ENCODE results near the gene PLEKHH1. TPM values are rescaled to one million over a fixed set of nuclear protein-coding genes. Genes with fewer than 3 reads are reported as not detected.

PLEKHH1 gene
- total RNA-seq, 1 experiment from 2014 or later: 35.3 TPM

- H3K4me1 Mint-ChIP-seq: peaks cover 7 to 11% of the 10 kb centered on the region in 2 experiments
- Histone ChIP-seq H3K9me3 (ENCODE audit: control insufficient read depth, low read depth, low read length) (no peaks in the 10 kb centered on the region), H2BK120ac (ENCODE audit: low read depth, low read length, poor library complexity, severe bottlenecking) (no peak overlapping the region), H2AK5ac (ENCODE audit: insufficient read length, low read length) (no peak overlapping the region), H4K91ac (ENCODE audit: insufficient read length, low read depth, low read length) (no peak overlapping the region), H3K9ac (ENCODE audit: extremely low read depth, insufficient read length, low read length) (no peak overlapping the region), H3K27me3 (ENCODE audit: insufficient read depth, low read length) (no peaks in the 10 kb centered on the region), H3K4ac (ENCODE audit: low read depth, low read length) (no peak overlapping the region), H4K5ac (ENCODE audit: insufficient read length, low read depth, low read length) (no peak overlapping the region), H3K18ac (ENCODE audit: insufficient read length, low read depth, low read length) (no peak overlapping the region), H4K8ac (replicated peaks; ENCODE audit: insufficient read length, low read depth, low read length) (no peak overlapping the region), H2BK20ac (ENCODE audit: low read depth, low read length, poor library complexity, severe bottlenecking) (no peak overlapping the region), H3T11ph (ENCODE audit: low read length) (no peak overlapping the region), H3K4me1 (ENCODE audit: insufficient read depth, low read length) (no peaks in the 10 kb centered on the region), H3K4me2 (ENCODE audit: insufficient read depth, insufficient read length, low read length) (no peak overlapping the region), H2BK5ac (ENCODE audit: insufficient read length, low read length) (no peak overlapping the region), H3K56ac (ENCODE audit: insufficient read length, low read depth, low read length) (no peak overlapping the region), H2BK12ac (ENCODE audit: insufficient read length, low read depth, low read length) (no peak overlapping the region), H3K14ac (ENCODE audit: insufficient read depth, low read length) (no peak overlapping the region), H3K79me1 (ENCODE audit: insufficient read depth, low read depth, low read length, poor library complexity, severe bottlenecking) (no peaks in the 10 kb centered on the region), H2AFZ (ENCODE audit: low read length) (no peak overlapping the region), H2BK15ac (ENCODE audit: low read depth, low read length) (no peak overlapping the region), H3K79me2 (ENCODE audit: insufficient read depth, low read length) (no peaks in the 10 kb centered on the region), H4K20me1 (ENCODE audit: control insufficient read depth, insufficient read depth, insufficient read length) (no peaks in the 10 kb centered on the region), H3K27ac (ENCODE audit: insufficient read length, low read depth, low read length) (no peak overlapping the region), H3K23me2 (ENCODE audit: insufficient read length, low read depth, low read length, poor library complexity, severe bottlenecking) (no peaks in the 10 kb centered on the region), H3K23ac (ENCODE audit: insufficient read length, low read depth, low read length) (no peak overlapping the region)
- no peak overlapping the region for H3K27ac Mint-ChIP-seq
- no peaks in the 10 kb centered on the region for H3K36me3 Mint-ChIP-seq (ENCODE audit: insufficient read depth in 1 of 3, low read depth in 3 of 3)
- TF ChIP-seq, protein P1, sequence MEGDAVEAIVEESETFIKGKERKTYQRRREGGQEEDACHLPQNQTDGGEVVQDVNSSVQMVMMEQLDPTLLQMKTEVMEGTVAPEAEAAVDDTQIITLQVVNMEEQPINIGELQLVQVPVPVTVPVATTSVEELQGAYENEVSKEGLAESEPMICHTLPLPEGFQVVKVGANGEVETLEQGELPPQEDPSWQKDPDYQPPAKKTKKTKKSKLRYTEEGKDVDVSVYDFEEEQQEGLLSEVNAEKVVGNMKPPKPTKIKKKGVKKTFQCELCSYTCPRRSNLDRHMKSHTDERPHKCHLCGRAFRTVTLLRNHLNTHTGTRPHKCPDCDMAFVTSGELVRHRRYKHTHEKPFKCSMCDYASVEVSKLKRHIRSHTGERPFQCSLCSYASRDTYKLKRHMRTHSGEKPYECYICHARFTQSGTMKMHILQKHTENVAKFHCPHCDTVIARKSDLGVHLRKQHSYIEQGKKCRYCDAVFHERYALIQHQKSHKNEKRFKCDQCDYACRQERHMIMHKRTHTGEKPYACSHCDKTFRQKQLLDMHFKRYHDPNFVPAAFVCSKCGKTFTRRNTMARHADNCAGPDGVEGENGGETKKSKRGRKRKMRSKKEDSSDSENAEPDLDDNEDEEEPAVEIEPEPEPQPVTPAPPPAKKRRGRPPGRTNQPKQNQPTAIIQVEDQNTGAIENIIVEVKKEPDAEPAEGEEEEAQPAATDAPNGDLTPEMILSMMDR (conservative IDR thresholded peaks at IDR 0.05): no peak
- no peak overlapping the region for H3K4me3 Mint-ChIP-seq
- no CpG with 5 or more reads among the region's 4 CpGs for WGBS (ENCODE audit: extremely low coverage, insufficient read length, low lambda C conversion rate)
- H3K27me3 Mint-ChIP-seq (ENCODE audit: low read depth): peaks cover 13% of the 10 kb centered on the region
- DNase-seq: no peak
- no peaks in the 10 kb centered on the region for H3K9me3 Mint-ChIP-seq
These were observed 7.7 kb upstream of the PLEKHH1 start for GRCh38 chr14:67525389-67525788.

Measured in H9 (cell line).